Measurements from ENCODE around the gene IFNL1. TPM values are rescaled to one million over a fixed set of nuclear protein-coding genes. Genes with fewer than 3 reads are reported as not detected.
"Not testable (repeated sequence)": the region's sequence is repeated elsewhere in the genome, so short reads cannot be mapped to it uniquely, and the experiment has no call there.

IFNL1 gene
- total RNA-seq, 1 donor from 2014 or later, result not detected

DNA sequence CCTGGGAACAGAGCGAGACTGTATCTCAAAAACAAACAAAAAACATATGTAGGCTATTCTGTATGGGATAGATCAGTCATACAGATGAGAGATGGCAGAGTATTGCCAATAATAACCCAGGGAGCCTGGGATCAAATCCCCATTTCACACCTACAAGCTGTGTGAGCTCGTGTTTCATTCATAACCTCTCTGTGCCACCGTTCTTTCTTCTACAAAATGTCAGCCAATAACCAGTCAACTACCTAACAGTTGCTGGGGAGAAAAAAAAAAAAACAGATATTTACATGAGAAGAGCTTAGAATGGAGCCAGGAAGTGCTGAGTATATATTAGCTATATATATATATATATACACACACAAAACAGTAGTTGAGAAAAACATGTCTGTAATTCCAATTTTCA is 34.5 kb upstream of the IFNL1 start:
- TF ChIP-seq, protein P1, sequence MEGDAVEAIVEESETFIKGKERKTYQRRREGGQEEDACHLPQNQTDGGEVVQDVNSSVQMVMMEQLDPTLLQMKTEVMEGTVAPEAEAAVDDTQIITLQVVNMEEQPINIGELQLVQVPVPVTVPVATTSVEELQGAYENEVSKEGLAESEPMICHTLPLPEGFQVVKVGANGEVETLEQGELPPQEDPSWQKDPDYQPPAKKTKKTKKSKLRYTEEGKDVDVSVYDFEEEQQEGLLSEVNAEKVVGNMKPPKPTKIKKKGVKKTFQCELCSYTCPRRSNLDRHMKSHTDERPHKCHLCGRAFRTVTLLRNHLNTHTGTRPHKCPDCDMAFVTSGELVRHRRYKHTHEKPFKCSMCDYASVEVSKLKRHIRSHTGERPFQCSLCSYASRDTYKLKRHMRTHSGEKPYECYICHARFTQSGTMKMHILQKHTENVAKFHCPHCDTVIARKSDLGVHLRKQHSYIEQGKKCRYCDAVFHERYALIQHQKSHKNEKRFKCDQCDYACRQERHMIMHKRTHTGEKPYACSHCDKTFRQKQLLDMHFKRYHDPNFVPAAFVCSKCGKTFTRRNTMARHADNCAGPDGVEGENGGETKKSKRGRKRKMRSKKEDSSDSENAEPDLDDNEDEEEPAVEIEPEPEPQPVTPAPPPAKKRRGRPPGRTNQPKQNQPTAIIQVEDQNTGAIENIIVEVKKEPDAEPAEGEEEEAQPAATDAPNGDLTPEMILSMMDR (conservative IDR thresholded peaks at IDR 0.05), result no peak
- Mint-ChIP-seq H3K4me1 (peaks cover 9% of the 10 kb centered on the region), H3K36me3 (ENCODE audit: low read depth) (no peaks in the 10 kb centered on the region), H3K4me3 (no peak overlapping the region), H3K9me3 (peaks cover 2% of the 10 kb centered on the region), H3K27me3 (ENCODE audit: low read depth) (peaks cover 66% of the 10 kb centered on the region), H3K27ac (ENCODE audit: unreplicated experiment) (no peak overlapping the region)
- DNase-seq (ENCODE audit: low read depth, low spot score), result no peak

DNA sequence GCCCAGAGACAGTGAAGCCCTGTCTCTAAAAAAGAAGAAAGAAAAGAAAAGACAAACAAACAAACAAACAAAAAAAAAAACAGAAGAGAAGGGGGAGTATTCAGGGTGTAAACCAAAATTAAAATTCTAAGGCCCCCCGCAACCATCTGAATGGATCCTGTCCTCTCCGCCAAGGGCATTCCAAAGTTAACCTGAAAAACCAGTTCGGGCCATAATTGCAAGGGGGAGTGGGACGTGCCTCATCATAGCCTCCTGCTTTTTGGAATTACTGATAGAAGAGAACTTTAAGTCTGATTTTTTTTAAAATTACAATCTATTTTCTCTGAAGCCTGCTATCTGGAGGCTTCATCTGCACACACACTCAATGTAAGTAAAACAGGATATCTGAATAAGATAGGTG is 33.7 kb upstream of the IFNL1 start:
- Mint-ChIP-seq H3K4me1 (peaks cover 9% of the 10 kb centered on the region), H3K27ac (ENCODE audit: unreplicated experiment) (no peak overlapping the region), H3K4me3 (no peak overlapping the region), H3K9me3 (no peaks in the 10 kb centered on the region), H3K36me3 (ENCODE audit: low read depth) (no peaks in the 10 kb centered on the region), H3K27me3 (ENCODE audit: low read depth) (peaks cover 73% of the 10 kb centered on the region)
- TF ChIP-seq, protein P1 (conservative IDR thresholded peaks at IDR 0.05), result no peak
- no peak for DNase-seq (ENCODE audit: low read depth, low spot score)

DNA sequence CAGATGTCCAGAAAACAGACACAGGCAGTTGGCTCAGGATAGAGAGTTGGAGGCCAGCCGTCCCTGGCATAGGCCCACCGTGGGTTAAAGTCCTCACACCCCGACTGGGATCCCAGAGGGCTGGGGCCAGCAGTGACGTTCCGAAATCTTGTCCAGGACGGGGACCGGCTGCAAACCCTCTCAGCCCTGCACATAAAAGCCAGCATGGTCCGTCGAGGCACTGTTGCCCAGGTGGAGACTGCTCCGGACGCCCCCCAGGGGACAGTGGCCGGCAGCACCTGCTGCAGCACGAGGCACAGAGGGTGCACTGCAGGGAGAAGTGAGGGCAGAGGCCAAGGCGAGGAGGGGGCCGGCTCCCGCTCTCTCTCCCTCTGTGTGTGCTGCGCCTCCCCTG is 32.3 kb upstream of the IFNL1 start:
- Mint-ChIP-seq H3K27me3 (ENCODE audit: low read depth) (peaks cover 77% of the 10 kb centered on the region), H3K4me1 (peaks cover 4% of the 10 kb centered on the region), H3K36me3 (ENCODE audit: low read depth) (no peaks in the 10 kb centered on the region), H3K9me3 (no peaks in the 10 kb centered on the region), H3K4me3 (no peak overlapping the region), H3K27ac (ENCODE audit: unreplicated experiment) (no peak overlapping the region)
- no peak for DNase-seq (ENCODE audit: low read depth, low spot score)
- TF ChIP-seq, protein P1 (conservative IDR thresholded peaks at IDR 0.05), result no peak

DNA sequence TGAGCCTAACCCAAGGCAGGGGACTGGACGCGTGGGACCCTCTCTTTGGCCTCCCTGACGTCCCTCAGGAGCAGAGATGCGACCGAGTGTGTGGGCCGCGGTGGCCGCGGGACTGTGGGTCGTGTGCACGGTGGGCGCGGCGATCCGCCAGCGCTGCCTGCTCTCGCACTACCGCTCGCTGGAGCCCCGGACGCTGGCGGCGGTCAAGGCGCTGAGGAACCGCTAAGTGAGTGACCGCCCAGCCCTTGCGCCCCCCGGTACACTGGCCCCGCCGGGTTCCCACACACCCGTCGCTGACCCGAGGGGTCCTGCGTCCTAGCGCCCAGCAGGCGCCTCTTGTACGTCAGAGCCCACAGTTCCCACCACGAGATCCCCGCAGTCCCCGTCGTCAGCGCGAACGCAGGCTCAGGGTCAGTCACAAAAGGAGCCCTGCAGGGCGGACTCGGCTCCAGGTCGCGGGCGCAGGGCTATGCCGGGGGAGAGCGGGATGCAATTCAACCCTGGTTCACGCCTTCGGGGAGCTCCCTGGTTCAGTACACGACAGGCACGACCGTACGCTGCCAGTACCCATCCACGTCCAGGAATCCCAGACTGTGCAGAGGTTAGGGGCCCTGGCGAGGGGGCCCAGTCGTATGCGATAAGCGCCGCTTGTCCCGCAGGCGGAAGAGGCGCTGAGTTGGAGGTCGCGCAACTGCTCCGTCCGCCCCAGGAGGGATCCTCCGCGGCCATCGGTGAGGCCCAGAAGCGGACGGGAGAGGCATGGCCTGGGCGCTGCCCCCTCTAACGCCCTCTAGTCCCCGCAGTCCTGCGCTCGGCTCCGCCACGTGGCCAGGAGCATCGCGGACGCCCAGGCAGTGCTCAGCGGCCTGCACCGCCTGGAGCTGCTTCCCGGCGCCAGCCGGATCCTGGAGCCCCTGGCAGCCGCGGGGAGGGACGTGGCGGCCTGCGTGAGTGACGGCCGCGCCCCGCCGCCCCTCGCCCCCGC is 31.6 kb upstream of the IFNL1 start:
- peaks cover 78% of the 10 kb centered on the region for H3K27me3 Mint-ChIP-seq (ENCODE audit: low read depth)
- TF ChIP-seq, protein P1 (conservative IDR thresholded peaks at IDR 0.05), result no peak
- no peak overlapping the region for H3K4me3 Mint-ChIP-seq
- H3K9me3 Mint-ChIP-seq, result no peaks in the 10 kb centered on the region
- no peaks in the 10 kb centered on the region for H3K36me3 Mint-ChIP-seq (ENCODE audit: low read depth)
- peaks cover 4% of the 10 kb centered on the region for H3K4me1 Mint-ChIP-seq
- H3K27ac Mint-ChIP-seq (ENCODE audit: unreplicated experiment), result no peak overlapping the region
- DNase-seq (ENCODE audit: low read depth, low spot score), result peak; percentile 28

DNA sequence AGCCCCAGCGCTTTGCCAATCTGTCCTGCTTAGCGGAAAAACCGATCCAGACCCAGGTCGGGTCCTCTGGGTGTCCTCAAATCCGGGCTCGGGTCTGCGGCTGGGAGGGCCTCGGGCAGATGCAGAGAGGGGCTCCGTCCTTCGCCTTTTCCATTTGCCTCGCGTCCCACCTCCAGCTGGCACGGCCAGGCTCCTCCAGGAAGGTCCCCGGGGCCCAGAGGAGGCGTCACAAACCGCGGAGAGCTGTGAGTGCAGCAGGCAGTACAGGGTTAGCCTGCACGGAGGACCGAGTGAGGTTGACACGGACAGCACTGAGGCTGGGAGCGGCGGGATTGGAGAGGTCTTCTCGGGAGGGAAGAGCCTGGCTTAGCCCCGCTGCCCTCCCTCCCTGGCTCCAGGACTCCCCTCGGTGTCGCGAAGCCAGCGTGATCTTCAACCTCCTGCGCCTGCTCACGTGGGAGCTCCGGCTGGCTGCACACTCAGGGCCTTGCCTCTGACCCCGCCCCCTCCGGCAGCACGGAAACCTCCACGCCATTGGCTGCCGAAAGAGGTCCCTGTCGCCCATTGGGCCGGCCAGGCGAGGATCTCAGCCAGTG is 30.8 kb upstream of the IFNL1 start:
- Mint-ChIP-seq H3K4me1 (peaks cover 4% of the 10 kb centered on the region), H3K4me3 (no peak overlapping the region), H3K36me3 (ENCODE audit: low read depth) (no peaks in the 10 kb centered on the region), H3K9me3 (no peaks in the 10 kb centered on the region), H3K27ac (ENCODE audit: unreplicated experiment) (no peak overlapping the region), H3K27me3 (ENCODE audit: low read depth) (peaks cover 80% of the 10 kb centered on the region)
- DNase-seq (ENCODE audit: low read depth, low spot score), result no peak
- TF ChIP-seq, protein P1 (conservative IDR thresholded peaks at IDR 0.05), result no peak

DNA sequence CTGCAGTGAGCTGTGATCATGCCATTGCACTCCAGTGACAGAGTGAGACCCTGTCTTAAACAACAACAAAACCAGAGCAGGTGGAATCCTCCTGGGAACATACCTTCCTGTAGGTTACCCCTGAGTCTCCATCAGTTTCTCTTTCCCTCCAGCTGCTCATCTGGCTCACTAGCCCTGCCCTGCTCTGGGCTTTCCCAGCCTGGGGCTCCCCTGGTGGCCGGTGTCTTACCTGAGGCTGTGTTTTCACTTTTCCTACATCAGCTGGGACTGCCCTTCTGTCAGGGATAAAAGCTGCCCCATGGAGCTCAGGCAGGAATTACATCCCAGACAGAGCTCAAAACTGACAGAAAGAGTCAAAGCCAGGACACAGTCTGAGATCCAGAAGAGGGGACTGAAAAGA is 28.1 kb upstream of the IFNL1 start, which contains the start of gene IFNL2:
IFNL2 (plus strand) TSS at position 312 of the 400 bp plus-strand sequence. CDS start 173 bp downstream, outside the sequence.
- peaks cover 68% of the 10 kb centered on the region for H3K27me3 Mint-ChIP-seq (ENCODE audit: low read depth)
- not testable (repeated sequence) for H3K9me3 Mint-ChIP-seq; DNase-seq (ENCODE audit: low read depth, low spot score); H3K4me1 Mint-ChIP-seq; H3K4me3 Mint-ChIP-seq; H3K36me3 Mint-ChIP-seq (ENCODE audit: low read depth); H3K27ac Mint-ChIP-seq (ENCODE audit: unreplicated experiment)

DNA sequence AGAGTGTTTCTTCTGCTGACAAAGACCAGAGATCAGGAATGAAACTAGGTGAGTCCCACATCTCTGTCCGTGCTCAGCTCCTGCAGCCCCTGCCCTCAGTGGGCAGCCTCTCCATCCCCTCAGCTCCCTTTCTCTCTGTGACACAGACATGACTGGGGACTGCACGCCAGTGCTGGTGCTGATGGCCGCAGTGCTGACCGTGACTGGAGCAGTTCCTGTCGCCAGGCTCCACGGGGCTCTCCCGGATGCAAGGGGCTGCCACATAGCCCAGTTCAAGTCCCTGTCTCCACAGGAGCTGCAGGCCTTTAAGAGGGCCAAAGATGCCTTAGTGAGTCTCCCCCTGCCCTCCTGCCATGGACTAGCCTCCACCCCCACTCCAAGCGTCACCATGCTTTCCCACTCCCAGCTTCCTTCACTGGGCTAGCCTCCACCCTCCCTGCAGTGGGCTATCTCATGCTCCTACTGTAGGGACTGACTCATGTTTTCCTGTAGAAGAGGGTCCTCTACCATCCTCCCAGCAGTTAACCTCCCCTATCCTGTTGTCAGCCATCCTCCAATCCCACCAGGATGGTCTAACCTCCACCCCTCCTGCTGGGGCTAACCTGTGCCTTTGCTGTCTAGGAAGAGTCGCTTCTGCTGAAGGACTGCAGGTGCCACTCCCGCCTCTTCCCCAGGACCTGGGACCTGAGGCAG is 27.5 kb upstream of the IFNL1 start:
- not testable (repeated sequence) for H3K4me1 Mint-ChIP-seq; H3K36me3 Mint-ChIP-seq (ENCODE audit: low read depth); H3K9me3 Mint-ChIP-seq; DNase-seq (ENCODE audit: low read depth, low spot score); H3K27ac Mint-ChIP-seq (ENCODE audit: unreplicated experiment); H3K4me3 Mint-ChIP-seq
- H3K27me3 Mint-ChIP-seq (ENCODE audit: low read depth), result peaks cover 64% of the 10 kb centered on the region

DNA sequence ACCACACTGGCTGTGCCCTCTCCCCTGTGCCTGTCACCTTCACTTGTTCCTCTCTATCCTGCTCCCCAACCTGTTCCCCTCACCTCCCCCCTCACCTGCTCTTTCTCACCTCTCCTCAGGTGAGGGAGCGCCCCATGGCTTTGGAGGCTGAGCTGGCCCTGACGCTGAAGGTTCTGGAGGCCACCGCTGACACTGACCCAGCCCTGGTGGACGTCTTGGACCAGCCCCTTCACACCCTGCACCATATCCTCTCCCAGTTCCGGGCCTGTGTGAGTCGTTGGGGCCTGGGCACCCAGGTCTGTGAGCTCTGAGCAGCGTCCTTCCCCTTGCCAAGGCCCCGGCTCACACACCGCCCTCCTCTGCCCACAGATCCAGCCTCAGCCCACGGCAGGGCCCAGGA is 26.8 kb upstream of the IFNL1 start:
- not testable (repeated sequence) for H3K36me3 Mint-ChIP-seq (ENCODE audit: low read depth); H3K4me3 Mint-ChIP-seq; H3K27ac Mint-ChIP-seq (ENCODE audit: unreplicated experiment); H3K9me3 Mint-ChIP-seq; H3K4me1 Mint-ChIP-seq; DNase-seq (ENCODE audit: low read depth, low spot score)
- H3K27me3 Mint-ChIP-seq (ENCODE audit: low read depth), result peaks cover 59% of the 10 kb centered on the region
